ENCODE data around the gene NDUFV3. TPM values are rescaled to one million over a fixed set of nuclear protein-coding genes. Genes with fewer than 3 reads are reported as not detected.
"Not testable (repeated sequence)": the region's sequence is repeated elsewhere in the genome, so short reads cannot be mapped to it uniquely, and the experiment has no call there.

NDUFV3 gene
- total RNA-seq, 1 donor, result 19.3 TPM

- H3K4me3 ChIP-seq (ENCODE audit: low read length); H3K27me3 ChIP-seq (ENCODE audit: insufficient read depth, low read length); H3K9me3 ChIP-seq (ENCODE audit: low read depth, low read length); H3K4me1 ChIP-seq (ENCODE audit: insufficient read depth, low read length): not testable (repeated sequence)
These were observed 39.4 kb downstream of the NDUFV3 start for GRCh38 chr21:42932378-42933136.

GRCh38 chr21:42933137-42933970 is 40.2 kb downstream of the NDUFV3 start:
- not testable (repeated sequence) for H3K4me3 ChIP-seq (ENCODE audit: low read length); H3K9me3 ChIP-seq (ENCODE audit: low read depth, low read length); H3K4me1 ChIP-seq (ENCODE audit: insufficient read depth, low read length); H3K27me3 ChIP-seq (ENCODE audit: insufficient read depth, low read length)

GRCh38 chr21:42933973-42934372 is 40.9 kb downstream of the NDUFV3 start:
- not testable (repeated sequence) for H3K9me3 ChIP-seq (ENCODE audit: low read depth, low read length); H3K4me1 ChIP-seq (ENCODE audit: insufficient read depth, low read length); H3K27me3 ChIP-seq (ENCODE audit: insufficient read depth, low read length); H3K4me3 ChIP-seq (ENCODE audit: low read length)

- H3K4me3 ChIP-seq (ENCODE audit: low read length); H3K27me3 ChIP-seq (ENCODE audit: insufficient read depth, low read length); H3K9me3 ChIP-seq (ENCODE audit: low read depth, low read length); H3K4me1 ChIP-seq (ENCODE audit: insufficient read depth, low read length): not testable (repeated sequence)
These were observed 43.3 kb downstream of the NDUFV3 start for GRCh38 chr21:42936360-42936759.

GRCh38 chr21:42937034-42937940 is 44.2 kb downstream of the NDUFV3 start:
- not testable (repeated sequence) for H3K4me3 ChIP-seq (ENCODE audit: low read length); H3K27me3 ChIP-seq (ENCODE audit: insufficient read depth, low read length); H3K4me1 ChIP-seq (ENCODE audit: insufficient read depth, low read length); H3K9me3 ChIP-seq (ENCODE audit: low read depth, low read length)

GRCh38 chr21:42937960-42938605 is 45.0 kb downstream of the NDUFV3 start:
- no peaks in the 10 kb centered on the region for H3K4me1 ChIP-seq (ENCODE audit: insufficient read depth, low read length)
- H3K27me3 ChIP-seq (ENCODE audit: insufficient read depth, low read length), result no peaks in the 10 kb centered on the region

GRCh38 chr21:42938606-42938995 is 45.5 kb downstream of the NDUFV3 start:
- H3K4me1 ChIP-seq (ENCODE audit: insufficient read depth, low read length); H3K9me3 ChIP-seq (ENCODE audit: low read depth, low read length); H3K27me3 ChIP-seq (ENCODE audit: insufficient read depth, low read length); H3K4me3 ChIP-seq (ENCODE audit: low read length): not testable (repeated sequence)

More at GRCh38 chr21:42937960-42938605, 45.0 kb downstream of the NDUFV3 start:
- no peaks in the 10 kb centered on the region for H3K9me3 ChIP-seq (ENCODE audit: low read depth, low read length)
- no peak overlapping the region for H3K4me3 ChIP-seq (ENCODE audit: low read length)

- Histone ChIP-seq H3K9me3 (ENCODE audit: low read depth, low read length) (no peaks in the 10 kb centered on the region), H3K4me3 (ENCODE audit: low read length) (no peak overlapping the region), H3K27me3 (ENCODE audit: insufficient read depth, low read length) (no peaks in the 10 kb centered on the region), H3K4me1 (ENCODE audit: insufficient read depth, low read length) (no peaks in the 10 kb centered on the region)
These were observed 46.7 kb downstream of the NDUFV3 start for GRCh38 chr21:42939582-42940413.

GRCh38 chr21:42941696-42942085 is 48.6 kb downstream of the NDUFV3 start:
- H3K9me3 ChIP-seq (ENCODE audit: low read depth, low read length), result no peaks in the 10 kb centered on the region
- H3K4me3 ChIP-seq (ENCODE audit: low read length), result no peak overlapping the region
- H3K4me1 ChIP-seq (ENCODE audit: insufficient read depth, low read length), result no peaks in the 10 kb centered on the region
- H3K27me3 ChIP-seq (ENCODE audit: insufficient read depth, low read length), result no peaks in the 10 kb centered on the region

- no peaks in the 10 kb centered on the region for H3K4me1 ChIP-seq (ENCODE audit: insufficient read depth, low read length)
- no peaks in the 10 kb centered on the region for H3K27me3 ChIP-seq (ENCODE audit: insufficient read depth, low read length)
These were observed 49.1 kb downstream of the NDUFV3 start for GRCh38 chr21:42942244-42942643.

GRCh38 chr21:42949094-42949755 is 56.1 kb downstream of the NDUFV3 start:
- not testable (repeated sequence) for H3K27me3 ChIP-seq (ENCODE audit: insufficient read depth, low read length); H3K4me1 ChIP-seq (ENCODE audit: insufficient read depth, low read length); H3K4me3 ChIP-seq (ENCODE audit: low read length); H3K9me3 ChIP-seq (ENCODE audit: low read depth, low read length)

More at GRCh38 chr21:42942244-42942643, 49.1 kb downstream of the NDUFV3 start:
- Histone ChIP-seq H3K9me3 (ENCODE audit: low read depth, low read length) (no peaks in the 10 kb centered on the region), H3K4me3 (ENCODE audit: low read length) (no peak overlapping the region)

- not testable (repeated sequence) for H3K4me3 ChIP-seq (ENCODE audit: low read length); H3K9me3 ChIP-seq (ENCODE audit: low read depth, low read length); H3K27me3 ChIP-seq (ENCODE audit: insufficient read depth, low read length); H3K4me1 ChIP-seq (ENCODE audit: insufficient read depth, low read length)
These were observed 58.1 kb downstream of the NDUFV3 start for GRCh38 chr21:42951193-42951592.

GRCh38 chr21:42956824-42957630 is 63.9 kb downstream of the NDUFV3 start:
- H3K9me3 ChIP-seq (ENCODE audit: low read depth, low read length), result no peaks in the 10 kb centered on the region
- no peaks in the 10 kb centered on the region for H3K4me1 ChIP-seq (ENCODE audit: insufficient read depth, low read length)
- H3K27me3 ChIP-seq (ENCODE audit: insufficient read depth, low read length), result no peaks in the 10 kb centered on the region
- H3K4me3 ChIP-seq (ENCODE audit: low read length), result no peak overlapping the region

All from mononuclear cell (primary cell).